Stimulated activated CD4-positive, alpha-beta T cell treated with anti-CD3 and anti-CD28 coated beads, TNF-alpha, amount 100 ng/mL, for 4 hours (primary cell): ENCODE data around the gene TUBA4B.

Experiments
- DNase-seq, 3 experiments: peaks; one replicate each; pipeline ENCODE4 v3.0.0-alpha.2; 2020; ENCODE audit warnings: low read depth in 3 of 3

TUBA4B gene

DNA sequence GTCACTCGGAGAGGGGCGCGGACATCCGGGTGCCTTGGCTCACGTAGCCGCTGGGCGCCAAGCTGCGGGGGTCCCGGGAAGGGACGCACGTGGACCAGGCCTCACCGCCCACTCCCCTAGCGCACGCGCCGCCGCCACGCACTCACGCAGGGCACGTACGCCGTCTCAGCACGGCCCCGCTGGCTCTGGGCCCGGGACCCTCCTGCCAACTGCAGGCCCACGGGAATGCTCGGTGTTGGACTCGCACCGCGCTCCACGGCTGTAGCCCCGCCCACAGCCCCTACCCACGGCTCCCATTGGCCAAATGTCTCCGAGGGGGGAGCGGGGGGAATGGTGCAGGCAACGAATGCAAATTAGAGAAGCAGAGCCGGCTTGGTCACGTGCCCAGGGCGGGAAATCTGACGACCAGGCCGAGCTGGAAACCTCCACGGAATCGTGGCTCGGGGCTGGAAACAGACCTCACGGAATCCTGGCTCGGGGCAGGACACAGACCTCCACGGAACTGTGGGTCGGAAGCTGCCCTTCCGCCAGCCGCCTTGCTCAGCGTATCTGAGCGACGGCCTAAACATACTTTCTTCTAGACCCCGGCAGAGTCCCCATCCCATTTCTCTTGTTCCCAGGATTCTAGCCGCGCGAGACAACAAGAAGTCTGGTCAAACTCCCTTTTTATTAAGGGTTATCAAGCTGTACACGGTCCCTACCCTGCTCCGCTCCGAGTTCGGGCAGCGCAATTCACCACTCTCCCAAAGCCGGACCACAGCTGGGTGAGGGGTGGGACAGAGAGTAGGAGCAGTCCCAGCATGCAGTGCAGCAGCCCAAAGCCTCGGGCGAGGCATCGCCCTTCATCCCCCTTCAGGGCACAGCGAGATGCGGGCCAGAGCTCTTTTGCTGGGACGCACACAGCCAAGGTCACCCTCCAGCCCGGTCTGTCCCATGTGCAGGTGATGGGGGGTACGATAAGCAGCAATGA lies 34.0 kb upstream of the TUBA4B start, which contains the start of gene ABCB6:
Gene ABCB6, minus strand, starts transcription at position 227 of the 970 bp plus-strand sequence. CDS start 285 bp downstream, outside the sequence.
- DNase-seq, result peak; percentile 76 to 86 (median 81)

DNA sequence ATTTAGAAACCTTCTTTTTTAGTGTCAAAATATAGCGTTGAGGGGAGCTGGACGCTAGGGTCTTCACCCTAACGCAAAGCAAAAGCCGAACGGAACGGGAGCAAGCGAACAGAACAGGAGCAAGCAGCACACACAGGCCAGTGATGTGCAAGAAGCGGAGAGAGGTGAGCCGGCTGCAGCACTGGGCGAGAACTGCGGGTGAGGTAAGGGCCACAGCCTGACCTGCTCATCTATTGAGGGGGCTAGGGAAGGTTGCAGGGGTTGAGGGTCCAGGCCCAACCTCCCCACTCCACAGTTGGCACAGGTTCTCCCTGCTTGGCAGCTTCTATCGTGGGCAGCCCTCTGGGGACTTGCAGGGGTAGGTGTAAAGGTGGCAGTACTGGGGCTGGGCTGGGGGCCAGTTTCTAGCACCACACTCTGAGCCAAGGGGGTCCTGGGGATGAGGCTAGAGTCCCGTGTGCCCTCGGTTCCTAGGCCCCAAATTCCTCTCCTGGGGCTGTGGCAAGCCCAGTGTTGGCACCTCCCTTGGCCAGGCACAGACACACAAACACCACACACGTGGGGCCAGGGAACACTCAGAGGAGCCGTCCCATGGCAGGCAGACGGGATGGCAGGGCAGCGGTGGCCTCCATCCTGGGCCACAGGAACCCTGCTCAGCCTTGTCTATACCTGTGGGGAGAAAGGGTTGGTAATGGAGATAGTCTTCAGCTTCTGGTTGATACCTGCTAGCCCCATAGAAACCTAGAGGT lies 33.1 kb upstream of the TUBA4B start:
- DNase-seq, result no peak

DNA sequence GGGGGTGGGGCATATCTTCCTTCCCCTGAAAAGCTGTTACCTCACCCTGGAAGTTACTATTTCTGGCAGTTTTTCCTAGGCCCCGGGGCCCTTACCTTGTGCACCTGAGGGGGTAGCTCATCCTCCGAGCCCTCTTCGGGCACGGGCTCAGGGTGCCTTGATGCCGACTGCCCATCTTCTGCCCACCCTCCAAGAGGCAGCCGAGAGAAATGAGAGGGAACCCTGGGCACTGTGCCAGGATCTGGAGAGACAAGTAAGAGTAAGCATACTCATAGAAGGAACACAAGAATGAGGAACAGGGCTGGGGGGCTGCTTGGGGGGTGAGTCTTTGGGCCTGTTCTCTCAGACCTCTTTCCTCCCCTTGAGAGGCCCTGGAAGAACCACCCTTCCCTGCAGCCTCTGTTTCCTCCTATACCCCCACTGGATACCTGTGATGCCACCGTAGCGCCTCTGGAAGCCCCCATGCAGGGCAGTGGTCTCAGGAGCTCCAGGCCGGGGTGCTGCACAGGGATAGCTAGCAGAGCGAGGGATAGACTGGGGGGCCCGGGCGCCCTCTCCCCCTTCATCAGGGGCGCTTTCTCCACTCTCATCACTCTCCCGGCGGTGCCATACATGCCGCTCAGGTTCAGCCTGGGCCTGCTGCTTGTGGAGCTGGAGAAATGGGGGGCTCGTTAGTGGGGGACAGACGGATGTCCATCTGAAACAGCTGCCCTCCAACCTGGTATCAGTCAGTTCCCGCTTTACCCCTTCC lies 32.2 kb upstream of the TUBA4B start:
- DNase-seq, result no peak

DNA sequence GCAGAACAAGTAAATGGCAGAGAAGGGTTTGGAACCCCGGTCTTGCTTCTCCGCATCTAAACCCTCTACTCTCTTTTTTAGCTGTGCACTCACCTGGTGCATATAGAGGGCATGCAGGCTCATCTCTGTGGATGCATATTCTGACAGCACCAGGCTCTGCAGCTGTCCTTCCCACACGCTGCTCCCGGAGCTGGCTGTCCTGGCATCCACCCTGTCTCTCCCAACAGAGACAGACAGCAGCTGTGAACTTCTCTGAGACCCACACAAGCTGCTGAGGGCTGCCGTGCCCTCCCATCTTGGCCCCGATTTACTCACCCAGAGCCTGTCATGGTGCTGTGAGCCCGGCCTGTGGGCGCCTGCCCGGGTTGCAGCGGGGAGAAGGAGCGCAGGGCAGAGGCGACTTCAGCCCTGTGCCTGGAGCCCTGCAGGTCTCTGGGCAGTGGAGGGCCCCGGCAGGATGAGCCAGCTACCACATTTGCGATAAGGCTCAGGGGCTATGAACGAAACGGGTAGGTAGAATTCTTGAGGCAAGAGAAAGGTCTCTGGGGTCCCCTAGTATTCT lies 31.0 kb upstream of the TUBA4B start:
- no peak for DNase-seq

DNA sequence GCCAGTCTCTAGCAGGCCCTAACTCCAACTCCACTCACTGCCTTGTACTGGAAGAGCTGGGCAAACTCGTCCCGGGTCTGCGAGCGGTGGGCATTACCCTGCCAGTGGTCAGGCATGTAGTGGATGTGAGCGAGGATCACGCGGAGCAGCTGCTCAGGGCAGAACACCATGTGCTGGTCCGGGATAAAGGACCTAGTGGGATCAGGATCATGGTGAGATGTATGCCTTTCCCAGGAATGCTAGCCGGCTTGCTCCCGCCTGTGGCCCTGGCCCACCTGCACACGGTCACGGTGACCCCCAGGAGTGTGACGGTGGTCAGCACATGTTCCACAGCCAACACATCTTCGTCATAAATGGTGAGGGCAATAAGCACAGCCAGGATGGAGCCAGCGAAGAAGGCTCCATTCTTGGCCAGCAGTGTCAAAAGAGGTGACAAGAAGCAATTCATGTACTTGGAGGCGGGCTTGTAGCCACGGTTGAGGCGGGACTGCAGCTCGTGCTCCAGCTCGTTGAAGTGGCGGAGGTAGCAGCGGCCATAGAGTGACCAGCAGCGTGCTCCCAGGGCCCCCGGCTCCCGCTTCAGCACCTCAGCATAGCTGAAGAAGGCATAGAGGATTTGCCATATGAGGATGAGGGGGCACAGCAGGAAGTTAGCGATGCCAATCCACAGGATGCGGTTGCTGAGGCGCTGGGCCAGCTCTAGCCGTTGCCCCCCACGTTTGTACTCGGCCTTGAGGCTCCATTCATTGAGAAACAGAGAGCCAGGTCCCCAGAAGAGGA lies 29.0 kb upstream of the TUBA4B start:
- no peak for DNase-seq

DNA sequence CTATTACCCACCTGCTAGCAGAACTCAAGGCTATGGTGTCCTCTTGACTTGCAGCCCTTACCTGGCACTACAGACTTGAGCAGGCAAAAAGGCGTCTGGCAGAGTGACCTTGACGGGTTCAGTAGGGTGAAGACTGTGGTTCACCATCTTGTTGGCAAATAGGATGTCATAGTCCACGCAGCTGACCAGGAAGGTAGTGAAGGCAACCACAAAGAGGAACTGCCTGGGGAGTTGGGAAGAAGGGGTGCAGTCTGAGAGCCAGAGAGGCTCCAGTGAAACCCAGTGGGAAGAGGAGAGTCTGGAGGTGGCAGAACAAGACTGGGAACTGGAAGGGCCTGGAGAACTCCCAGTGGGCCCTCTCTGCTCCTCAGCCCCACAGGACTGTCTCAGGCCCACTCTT lies 27.7 kb upstream of the TUBA4B start:
- no peak for DNase-seq

DNA sequence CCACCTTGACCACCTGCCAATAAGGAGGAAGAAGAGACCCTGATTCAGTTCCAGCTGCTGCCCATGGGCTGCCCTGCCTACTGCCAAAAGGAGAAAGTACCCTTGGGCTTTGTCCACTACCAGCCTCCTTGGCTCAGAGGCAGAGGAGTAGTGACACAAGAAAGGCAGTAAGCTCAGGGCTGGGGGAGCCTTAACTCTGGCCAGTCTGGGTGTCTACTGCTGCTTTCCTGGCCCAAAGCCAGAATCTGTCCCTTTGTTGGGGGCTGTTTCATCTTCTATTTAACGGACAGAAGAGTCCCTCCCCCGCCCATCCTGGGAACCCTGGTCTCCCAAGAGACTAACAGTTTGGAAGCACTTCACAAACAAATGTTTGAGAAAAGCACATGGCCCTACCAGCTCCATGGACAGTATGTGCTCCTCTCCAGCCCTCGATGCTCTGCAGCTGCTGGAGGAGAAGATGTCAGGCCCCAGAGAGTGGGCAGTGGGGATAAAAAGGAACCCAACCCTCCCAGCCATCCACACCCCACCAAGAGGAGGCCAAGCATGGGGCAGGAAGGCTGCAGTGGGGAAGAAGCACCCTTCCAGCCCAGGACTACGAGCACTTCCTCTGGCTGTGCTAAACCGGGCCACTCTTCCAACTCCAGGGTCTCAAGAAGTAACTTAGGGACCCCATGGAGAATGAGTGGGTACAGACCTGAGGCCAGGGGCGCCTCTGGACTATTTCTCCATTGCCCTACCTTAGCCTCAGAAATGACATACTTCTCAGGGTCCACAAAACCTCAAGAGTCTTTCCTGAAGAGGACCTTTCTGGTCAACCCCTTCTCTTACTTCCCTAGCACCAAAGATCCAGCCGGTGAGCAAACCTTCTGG lies 24.8 kb upstream of the TUBA4B start:
- no peak for DNase-seq

DNA sequence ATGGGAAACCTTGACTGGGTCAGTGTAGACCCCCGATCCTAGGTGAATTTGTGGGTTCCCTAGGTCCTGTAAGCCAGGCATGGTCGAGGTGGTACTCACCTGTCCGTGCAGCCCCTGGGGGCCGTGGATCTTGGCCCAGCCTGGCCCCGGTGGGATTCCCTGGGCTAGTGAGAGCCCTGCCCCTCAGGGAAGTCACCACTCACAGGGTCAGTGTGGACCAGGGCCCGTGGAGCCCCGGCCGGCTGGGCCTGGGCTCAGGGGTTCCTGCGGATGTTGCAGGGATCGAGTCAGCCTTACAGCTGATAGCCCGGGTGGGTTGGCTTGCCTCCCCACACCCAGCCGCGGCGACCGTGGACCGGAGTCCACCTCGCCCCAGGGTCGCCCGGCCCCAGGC lies 24.1 kb upstream of the TUBA4B start:
- no peak for DNase-seq

DNA sequence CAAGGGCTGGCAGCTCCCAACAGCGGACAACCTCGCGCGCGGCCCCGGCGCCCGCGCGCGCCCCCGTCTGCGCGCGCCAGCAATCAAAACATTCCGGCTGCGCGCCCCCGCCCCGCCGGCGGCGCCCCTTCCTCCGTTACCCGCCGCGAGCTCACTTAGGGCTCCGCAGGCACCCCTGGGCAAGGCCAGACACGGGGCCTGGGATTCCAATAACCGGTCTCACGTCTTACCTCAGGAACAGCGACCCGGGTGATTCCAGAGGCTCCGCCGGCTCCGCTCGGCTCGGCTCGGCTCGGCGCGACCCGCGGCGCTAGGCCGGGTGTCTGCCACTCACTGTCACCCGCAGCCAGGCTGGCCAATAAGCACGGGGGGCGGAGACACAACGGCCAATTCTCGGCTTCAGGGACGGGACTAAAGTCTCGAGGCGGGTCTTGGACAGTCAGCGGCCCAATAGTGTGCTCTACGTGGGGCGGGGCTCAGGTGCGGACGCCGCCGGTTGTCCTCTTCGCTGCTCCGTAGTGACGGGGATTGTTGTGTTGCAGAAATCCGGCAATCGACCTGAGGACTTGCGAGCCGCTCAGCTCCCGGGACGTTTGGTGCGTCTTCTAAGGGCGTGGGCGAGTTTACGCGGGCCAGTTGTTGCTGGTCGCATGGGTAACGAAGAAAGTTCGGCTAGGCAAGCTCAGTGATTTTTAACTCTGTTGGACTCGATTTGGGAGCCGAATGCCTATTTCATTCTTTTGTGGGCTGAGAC lies 23.6 kb upstream of the TUBA4B start, which contains the start of the genes ANKZF1 and ATG9A:
Gene ANKZF1, plus strand, starts transcription at position 502 of the 754 bp plus-strand sequence. CDS start 452 bp downstream, outside the sequence.
Gene ATG9A, minus strand, starts transcription at position 332 of the 754 bp plus-strand sequence. CDS start 1,612 bp downstream, outside the sequence.
- DNase-seq, result peak; percentile 89 to 97 (median 95)

DNA sequence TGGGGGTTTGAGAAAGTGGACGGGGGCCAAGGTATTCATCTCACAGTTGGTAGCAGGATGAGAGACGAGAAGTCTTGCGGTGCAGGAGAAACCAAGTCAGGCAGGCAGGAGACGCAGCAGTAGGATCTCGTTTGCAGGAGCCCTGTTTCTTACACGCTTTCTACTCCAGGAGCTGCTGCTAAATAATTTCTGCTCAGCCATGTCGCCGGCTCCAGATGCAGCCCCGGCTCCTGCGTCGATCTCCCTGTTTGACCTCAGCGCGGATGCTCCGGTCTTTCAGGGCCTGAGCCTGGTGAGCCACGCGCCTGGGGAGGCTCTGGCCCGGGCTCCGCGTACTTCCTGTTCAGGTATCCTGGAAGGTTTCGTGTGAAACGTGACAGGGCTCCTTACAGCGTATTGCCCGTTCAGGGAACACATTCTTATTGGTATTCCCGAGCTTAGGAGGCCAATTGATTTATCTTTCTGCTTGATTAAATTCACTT lies 22.9 kb upstream of the TUBA4B start:
- DNase-seq, result no peak

DNA sequence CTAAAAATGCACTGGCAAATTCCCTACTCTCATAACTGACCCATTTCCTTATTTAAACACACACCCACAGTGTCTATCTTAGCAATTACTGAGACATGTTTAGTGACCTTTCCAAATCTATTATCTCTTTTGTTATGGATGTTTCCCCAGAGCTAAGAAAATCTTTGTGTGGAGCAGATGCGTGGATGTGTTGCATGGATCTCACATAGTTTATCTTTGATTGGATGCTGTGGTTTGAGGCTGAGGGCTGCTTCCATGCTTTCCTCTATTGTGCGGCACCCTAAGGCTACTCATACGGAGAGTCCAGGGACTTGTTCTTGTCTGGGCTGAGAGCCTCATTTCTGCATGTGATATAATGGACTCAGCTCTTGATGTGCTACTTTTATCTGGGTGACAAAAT lies 18.7 kb upstream of the TUBA4B start:
- DNase-seq, result no peak

DNA sequence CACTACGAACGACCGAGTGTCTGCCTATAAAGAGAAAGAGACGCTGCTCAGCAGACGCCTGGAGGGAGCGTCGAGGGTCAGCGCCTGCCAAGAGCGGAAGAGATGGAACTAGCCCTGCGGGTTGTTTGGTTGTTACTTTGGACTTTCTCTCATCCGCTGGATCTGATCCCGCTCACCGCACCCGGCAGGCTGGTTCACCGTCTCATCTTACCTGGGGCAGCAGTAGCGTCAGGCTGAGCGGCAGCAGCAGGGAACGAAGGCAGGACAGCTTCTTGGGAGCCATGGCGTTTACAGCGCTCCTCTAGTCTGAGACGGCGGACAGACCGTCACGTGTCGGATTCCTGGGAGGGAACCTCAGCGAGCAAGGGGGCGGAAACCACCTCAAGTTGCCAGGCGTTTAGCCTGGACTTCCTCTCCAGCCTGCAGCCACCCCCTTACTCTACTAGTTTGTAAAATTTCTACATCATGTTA lies 9.7 kb upstream of the TUBA4B start:
- no peak for DNase-seq

DNA sequence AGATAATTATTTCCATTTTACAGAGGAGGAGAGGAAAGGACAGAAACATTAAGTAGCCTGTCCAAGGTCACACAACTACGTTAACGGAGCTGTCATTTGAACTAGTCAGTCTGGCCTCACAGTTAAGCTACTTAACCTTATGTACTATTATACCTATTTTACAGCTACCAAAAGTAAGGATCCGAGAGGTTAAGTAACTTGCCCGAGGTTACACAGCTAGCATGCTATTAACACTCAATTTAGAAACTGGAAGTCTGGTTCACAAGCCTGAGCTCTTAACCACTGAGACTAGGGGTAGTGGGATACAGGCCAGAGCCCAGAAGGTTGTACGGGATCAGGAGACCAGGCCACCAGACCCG lies 8.3 kb upstream of the TUBA4B start:
- DNase-seq, result no peak

DNA sequence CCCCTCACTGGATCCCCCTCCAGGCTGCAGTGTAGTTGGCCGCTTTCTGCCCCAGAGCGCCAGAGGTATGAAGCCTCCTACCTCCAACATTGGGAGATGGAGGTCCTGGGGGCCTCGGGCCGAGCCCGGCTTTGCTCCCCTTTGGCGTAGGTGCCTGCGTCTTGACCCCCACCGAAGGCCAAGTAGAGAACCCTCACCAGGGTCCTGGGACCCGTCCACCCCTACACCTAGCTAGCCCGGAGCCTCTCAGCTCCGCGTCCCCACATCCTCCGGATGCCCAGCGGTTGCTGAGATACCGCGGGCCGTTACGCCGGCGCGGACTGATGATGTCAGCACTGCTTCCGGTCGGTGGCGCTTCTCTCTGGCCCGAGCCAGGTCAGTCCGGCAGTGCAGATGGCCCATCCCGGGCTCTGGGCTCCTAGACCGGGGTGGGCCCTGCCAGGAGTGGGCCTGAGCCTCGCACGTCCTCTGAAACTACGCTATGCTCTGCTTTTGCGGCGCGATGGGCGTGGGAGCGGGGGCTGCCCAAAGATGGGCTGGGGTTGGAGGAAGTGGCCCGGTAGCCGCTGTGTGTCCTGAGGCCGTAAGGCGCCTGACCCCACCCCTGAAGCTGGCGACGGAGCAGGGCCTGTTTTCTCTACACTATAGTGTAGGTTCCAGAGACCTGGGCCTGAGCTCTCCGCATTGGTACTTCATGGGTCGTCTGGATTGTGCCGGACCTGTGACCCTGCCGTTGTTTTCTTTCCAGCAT lies 7.7 kb upstream of the TUBA4B start, which contains the start of the genes GLB1L and STK16:
Gene GLB1L, minus strand, starts transcription at position 297 of the 751 bp plus-strand sequence. CDS start 1,871 bp downstream, outside the sequence.
Gene STK16, plus strand, starts transcription at position 332 of the 751 bp plus-strand sequence. CDS start 521 bp downstream, outside the sequence.
- peak; percentile 75 to 88 (median 76) for DNase-seq

DNA sequence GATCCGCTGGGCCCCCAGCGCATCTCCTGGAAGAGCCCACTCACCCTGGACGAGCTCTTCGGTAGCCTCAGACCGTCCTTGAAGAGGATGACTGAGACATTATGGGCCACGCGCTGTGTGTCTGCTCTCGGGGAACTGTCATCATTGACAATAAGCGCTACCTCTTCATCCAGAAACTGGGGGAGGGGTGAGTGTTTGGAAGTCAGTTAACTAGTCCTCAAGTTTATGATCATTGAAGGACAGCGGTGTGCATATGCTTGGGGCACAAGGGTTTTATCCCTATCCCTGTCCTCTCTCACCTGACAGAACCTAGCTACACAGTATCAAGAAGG lies 7.2 kb upstream of the TUBA4B start:
- DNase-seq, result no peak

DNA sequence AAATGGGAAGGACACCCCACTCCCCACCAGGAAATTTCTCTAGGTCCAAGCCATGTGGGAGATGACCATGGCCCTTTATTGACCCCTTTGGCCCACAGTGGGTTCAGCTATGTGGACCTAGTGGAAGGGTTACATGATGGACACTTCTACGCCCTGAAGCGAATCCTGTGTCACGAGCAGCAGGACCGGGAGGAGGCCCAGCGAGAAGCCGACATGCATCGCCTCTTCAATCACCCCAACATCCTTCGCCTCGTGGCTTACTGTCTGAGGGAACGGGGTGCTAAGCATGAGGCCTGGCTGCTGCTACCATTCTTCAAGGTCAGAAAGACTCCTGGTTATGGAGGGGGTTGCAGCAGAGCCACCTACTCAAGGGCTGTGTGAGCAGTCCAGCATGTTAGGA lies 6.5 kb upstream of the TUBA4B start:
- no peak for DNase-seq
